ENCODE measurements around the gene ASCC1. TPM values are rescaled to one million over a fixed set of nuclear protein-coding genes. Genes with fewer than 3 reads are reported as not detected.

Gene ASCC1
- total RNA-seq, 3 donors from 2014 or later: 18.0 to 23.6 (median 21.4) TPM

- ATAC-seq: no peak
- no peak overlapping the region for H3K4me3 ChIP-seq
- H3K36me3 ChIP-seq (ENCODE audit: low read depth): no peaks in the 10 kb centered on the region
- TF ChIP-seq CTCF (IDR thresholded peaks at IDR 0.05): no peak
- intact Hi-C loops (cut with DNase I, micrococcal nuclease): no loop called here
- H3K9me3 ChIP-seq: no peaks in the 10 kb centered on the region
- DNase-seq: no peak
- no peaks in the 10 kb centered on the region for H3K4me1 ChIP-seq (ENCODE audit: low read depth)
These were observed 39.4 kb downstream of the ASCC1 start for GRCh38 chr10:72176701-72177100.

GRCh38 chr10:72175149-72175548 lies 40.9 kb downstream of the ASCC1 start:
- H3K4me3 ChIP-seq: no peak overlapping the region
- H3K4me1 ChIP-seq (ENCODE audit: low read depth): no peaks in the 10 kb centered on the region
- ATAC-seq (no peak), DNase-seq (no peak)
- intact Hi-C loops (cut with DNase I, micrococcal nuclease): no loop called here
- H3K36me3 ChIP-seq (ENCODE audit: low read depth): no peaks in the 10 kb centered on the region
- TF ChIP-seq CTCF (IDR thresholded peaks at IDR 0.05): no peak
- H3K9me3 ChIP-seq: no peaks in the 10 kb centered on the region

- Histone ChIP-seq H3K4me3 (no peak overlapping the region), H3K4me1 (ENCODE audit: low read depth) (peaks cover 7% of the 10 kb centered on the region), H3K36me3 (ENCODE audit: low read depth) (no peaks in the 10 kb centered on the region), H3K9me3 (no peaks in the 10 kb centered on the region)
- intact Hi-C loops (cut with DNase I, micrococcal nuclease): no loop called here
- ATAC-seq (no peak), DNase-seq (no peak)
- no peak for TF ChIP-seq CTCF (IDR thresholded peaks at IDR 0.05)
These were observed 41.8 kb downstream of the ASCC1 start for GRCh38 chr10:72174297-72174662.

- Histone ChIP-seq H3K9me3 (no peaks in the 10 kb centered on the region), H3K4me3 (no peak overlapping the region), H3K4me1 (ENCODE audit: low read depth) (peaks cover 7% of the 10 kb centered on the region), H3K36me3 (ENCODE audit: low read depth) (no peaks in the 10 kb centered on the region)
- intact Hi-C loops (cut with DNase I, micrococcal nuclease): no loop called here
- ATAC-seq (no peak), DNase-seq (peak in 1 of 3 donors; percentile 14)
- TF ChIP-seq CTCF (IDR thresholded peaks at IDR 0.05): no peak
These were observed 42.3 kb downstream of the ASCC1 start for GRCh38 chr10:72173619-72174296.

- ATAC-seq (no peak), DNase-seq (no peak)
- H3K36me3 ChIP-seq (ENCODE audit: low read depth): no peaks in the 10 kb centered on the region
- H3K4me1 ChIP-seq (ENCODE audit: low read depth): peaks cover 7% of the 10 kb centered on the region
- TF ChIP-seq CTCF (IDR thresholded peaks at IDR 0.05): no peak
- no peaks in the 10 kb centered on the region for H3K9me3 ChIP-seq
- intact Hi-C loops (cut with DNase I, micrococcal nuclease): no loop called here
- no peak overlapping the region for H3K4me3 ChIP-seq
These were observed 42.8 kb downstream of the ASCC1 start for GRCh38 chr10:72173262-72173618.

- ATAC-seq (peak; percentile 96), DNase-seq (peak in 2 of 3 donors; percentile 56 to 60)
- Histone ChIP-seq H3K36me3 (ENCODE audit: low read depth) (no peaks in the 10 kb centered on the region), H3K9me3 (no peaks in the 10 kb centered on the region), H3K4me3 (no peak overlapping the region), H3K4me1 (ENCODE audit: low read depth) (peaks cover 7% of the 10 kb centered on the region)
- TF ChIP-seq CTCF (IDR thresholded peaks at IDR 0.05): no peak
- intact Hi-C loops (cut with DNase I, micrococcal nuclease): no loop called here
These were observed 44.9 kb downstream of the ASCC1 start for GRCh38 chr10:72171175-72171630.
